ENCODE data around the gene USP51.
"Not testable (repeated sequence)": the region's sequence is repeated elsewhere in the genome, so short reads cannot be mapped to it uniquely, and the experiment has no call there.

The USP51 gene

DNA sequence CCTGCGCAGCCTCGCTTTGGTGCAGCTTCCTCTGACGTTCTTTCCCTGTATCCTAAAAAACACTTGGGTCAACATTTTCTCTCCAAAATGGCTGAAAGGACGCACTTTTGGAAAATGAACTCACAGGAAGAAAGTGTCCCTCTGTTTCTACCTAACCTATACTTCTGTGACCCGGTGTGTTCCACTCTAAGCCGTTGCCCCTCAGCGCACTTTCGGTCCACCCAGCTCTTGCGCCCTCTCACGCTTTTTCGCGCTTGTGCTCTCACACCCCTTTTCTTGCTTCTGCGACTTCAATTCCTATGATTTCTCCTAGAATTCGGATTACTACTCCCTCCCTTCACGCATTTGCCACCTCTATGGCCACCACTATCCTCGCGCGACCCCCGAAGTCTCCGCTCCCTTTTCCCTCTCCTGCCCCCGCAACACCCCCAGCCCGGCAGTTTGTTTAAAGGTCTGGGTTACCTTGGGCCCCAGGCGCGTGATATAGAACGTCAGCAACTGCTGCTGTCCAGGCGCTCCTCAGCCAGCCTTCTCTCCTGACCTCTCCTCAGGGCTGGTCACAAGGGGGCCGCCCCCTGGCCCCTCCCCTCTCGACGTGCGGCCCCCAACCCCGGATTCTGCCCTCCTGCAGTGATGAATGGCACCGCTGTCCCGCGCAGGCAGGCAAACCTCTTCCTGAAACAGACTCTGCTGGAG, at the start of gene USP51:
Gene USP51 (minus strand): TSS at position 535 of the 696 bp plus-strand sequence. CDS start 909 bp downstream, outside the sequence.
- peak; percentile 36 for DNase-seq

- DNase-seq: no peak
These were observed 34.8 kb upstream of the USP51 start for GRCh38 chrX:55524487-55524886.

GRCh38 chrX:55523356-55523755, 33.7 kb upstream of the USP51 start:
- no peak for DNase-seq

DNA sequence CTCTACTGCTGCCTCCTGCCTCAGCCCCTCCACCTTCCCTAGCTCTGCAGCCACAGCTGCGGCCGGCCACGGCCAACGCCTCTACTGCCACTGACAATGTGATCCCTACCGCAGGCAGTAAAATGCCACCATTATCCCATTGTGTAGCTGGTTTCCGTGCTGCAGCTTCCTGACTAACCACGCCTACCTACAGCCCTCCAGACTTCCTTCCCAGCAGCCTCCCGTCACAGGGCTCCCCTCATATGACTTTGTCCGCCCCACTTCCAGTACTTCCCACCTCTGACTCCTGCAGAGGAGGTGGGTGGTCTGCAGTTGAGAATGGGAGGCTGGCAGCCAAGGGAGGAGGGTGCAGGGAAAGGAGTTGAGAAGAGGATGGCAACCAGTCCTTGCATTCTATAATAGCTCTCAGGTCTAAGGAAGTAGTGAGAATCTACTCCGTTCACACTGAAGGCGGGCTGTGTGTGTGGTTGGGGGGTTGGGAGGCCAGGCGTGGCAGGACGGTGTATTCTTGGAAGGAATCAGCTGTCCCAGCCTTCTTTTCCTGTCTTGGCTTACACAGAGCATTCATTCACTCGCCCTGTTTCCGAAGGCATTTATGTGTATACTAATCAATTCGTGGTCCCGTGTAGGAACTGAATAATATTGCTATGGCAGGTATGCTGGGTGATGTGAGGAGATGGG, 33.1 kb upstream of the USP51 start:
- no peak for DNase-seq

GRCh38 chrX:55521687-55522086, 32.0 kb upstream of the USP51 start:
- DNase-seq: no peak

DNA sequence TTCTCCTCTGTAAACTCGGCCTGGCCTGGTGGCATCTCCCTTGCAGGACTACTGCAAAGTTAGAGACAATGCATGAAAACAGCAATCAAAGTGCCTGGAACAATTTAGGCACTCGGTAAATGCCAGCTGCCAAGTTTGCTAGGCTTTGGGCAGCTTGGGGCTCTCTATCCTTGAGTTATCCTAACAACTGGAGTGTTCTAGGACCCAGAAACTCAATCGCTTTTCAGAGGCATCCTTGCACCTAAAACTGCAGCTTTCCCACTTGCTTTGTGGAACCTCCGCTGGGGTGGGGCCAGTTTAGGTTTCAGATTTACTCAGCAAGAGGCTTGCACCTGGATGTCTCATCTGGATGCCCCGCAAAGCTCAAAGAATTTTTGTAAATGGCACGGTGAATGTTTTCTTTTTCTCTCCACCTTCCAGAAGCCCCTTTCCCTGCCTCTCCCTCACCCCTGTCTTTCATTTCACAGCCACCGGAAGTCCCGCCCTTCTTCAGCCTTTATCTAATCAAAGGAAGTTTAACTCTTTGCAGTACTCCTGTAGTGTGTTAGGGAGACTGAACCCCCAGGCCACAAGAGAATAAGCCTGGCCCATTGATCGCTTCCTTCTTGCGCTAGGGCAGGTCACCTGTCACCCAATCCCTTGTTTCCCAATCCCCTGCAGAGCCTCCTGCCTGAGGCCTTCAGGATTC, 27.3 kb upstream of the USP51 start:
- not testable (repeated sequence) for DNase-seq

DNA sequence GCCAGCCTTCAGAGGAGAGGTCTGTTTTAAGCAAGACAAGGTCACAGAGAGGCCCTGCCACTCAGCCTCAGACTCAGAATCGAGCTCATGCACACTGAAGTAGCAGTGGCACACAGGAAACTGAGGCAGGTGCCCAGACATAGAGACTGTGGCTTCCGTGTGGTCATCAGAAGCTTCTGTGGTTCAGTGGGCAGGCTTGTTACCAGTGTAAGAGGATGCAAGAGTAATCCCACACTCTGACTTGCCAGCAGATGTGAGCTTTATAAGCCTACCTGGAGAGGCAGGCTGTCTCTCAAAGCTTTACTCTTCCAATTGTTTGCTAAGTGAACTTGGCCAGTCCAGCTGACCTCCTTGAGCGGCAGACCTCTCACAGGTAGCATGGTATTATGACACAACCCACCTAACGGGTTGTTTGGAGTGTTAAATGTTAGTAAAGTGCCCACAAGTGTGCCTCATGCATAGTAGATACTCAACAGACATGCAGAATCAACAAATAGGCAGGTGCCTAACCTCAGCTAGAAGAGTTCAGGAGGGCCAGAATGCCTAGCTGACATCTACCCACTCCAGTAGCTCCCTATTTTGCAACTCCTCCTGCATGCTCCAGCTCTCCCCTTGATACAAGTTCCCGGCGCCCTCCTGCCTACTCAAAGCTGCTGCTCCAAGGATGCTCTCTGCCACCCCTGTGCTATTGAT, 23.5 kb upstream of the USP51 start:
- DNase-seq: not testable (repeated sequence)

DNA sequence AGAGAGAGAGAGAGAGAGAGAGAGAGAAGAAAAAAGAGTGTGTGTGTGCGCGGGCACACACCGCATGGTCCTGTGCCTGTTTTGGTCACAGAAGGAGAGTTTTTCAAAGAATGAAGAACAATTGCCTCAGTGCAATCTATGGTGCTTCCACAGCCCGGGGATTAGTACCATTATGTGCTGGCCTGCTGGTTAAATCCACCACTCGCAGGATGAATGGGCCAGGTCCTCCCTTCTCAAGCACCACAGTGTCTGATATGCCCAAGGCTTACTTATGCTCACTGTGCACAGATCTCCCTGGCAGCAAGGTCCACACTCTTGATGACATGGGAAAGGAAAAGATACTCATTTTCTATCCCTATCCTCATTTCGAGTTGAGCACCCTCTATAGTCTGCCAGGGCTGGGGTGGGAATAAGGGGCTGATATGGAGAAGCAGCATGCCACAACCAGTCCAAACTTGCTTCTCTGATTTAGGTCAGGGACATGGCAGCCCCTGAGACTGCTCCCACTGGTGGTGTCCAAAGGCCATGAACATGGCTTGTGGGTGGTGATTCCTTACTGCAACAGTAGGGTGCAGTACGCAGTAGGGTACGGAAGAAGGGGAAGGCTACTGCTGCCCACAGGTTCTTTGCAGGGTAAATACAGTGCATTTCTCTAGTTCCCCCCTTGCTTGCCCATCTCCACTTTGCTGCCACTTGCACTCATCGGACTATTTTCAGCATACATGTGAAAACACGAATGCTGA, 18.9 kb upstream of the USP51 start:
- not testable (repeated sequence) for DNase-seq

GRCh38 chrX:55507699-55508098, 18.1 kb upstream of the USP51 start:
- not testable (repeated sequence) for DNase-seq

DNA sequence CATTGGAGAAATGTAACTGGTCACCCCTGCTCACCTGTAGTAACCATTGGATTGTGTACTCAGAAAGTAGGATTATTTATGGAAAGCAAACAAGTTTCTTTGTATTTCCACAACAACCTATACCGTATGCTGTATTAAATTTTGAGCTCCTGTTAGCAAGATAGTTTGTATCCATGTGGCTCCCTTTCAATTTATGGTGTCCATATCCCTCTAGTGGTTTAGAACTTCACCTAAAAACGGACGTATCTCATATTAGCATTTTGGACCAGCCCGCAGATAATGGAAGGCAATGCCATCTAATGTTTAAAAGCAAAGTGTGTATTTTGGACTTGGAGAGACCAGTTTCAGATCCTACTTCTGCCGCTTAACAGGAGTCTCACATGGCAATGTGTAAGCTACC, 17.4 kb upstream of the USP51 start:
- DNase-seq: not testable (repeated sequence)

GRCh38 chrX:55490974-55491373, 1.3 kb upstream of the USP51 start:
- DNase-seq: no peak

GRCh38 chrX:55490121-55490520, 473 bp upstream of the USP51 start:
- DNase-seq: no peak

DNA sequence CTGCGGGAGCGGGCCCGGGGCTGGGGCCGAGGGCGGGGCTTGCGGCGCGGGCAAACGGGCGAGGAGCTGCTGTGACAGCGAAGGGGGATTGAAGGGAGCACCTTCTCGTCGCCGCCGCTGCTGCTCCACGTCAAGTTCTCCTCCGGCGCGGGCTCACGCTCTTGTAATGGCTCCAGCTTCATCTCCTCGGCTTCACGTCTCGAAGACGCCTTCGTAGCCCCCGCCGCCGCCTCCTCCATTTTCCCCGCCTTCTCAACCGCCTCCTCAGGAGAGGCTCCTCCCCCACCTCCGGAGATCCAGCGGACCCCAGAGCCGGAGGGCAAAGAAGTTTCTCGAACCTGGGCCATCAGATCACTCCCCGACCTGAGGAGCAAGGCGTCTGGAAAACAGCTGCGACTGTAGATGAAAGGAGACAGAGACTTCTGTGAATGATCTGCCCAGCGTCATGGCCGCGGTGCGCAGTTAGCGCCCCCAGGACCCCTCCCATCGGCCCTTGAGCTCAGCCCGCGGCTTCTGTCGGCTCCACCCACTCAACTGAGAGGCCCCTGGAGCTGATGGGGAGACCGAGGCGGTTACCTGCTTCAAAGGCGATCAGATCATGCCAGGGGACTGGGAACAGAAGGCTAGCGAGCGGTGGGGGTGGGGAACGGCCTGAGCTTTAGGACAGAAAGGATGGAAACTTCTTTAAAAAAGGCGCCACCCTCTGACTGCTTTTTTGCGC, 895 bp downstream of the USP51 start:
- DNase-seq: peak; percentile 4

DNA sequence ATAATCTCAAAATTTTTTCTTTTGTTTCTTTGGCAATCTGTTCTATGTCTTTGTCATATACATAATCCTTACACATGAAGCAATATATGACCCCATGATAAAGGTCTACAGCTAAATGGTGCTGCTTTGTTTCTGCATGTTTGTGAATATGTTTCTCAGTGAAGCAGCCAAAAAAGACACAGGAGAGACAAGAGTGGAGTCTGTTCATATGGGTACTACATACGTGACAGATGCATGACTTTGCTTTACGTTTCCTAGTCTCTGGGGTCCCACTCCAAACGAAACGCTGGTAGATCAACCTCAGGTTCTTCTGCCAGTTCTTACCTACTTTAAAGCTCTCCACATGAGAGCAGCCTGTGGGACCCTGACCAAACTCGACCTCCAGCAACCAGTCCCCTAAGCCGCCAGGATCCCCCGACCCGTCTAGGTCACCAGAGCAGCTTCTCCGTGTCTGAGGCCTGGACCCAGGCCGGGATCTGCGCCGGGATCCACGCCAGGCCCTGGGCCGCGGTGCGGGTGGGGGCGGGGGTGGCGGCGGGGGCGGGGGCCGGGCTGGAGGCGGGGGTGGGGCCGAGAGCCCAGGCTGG, 1.5 kb downstream of the USP51 start:
- DNase-seq: no peak

DNA sequence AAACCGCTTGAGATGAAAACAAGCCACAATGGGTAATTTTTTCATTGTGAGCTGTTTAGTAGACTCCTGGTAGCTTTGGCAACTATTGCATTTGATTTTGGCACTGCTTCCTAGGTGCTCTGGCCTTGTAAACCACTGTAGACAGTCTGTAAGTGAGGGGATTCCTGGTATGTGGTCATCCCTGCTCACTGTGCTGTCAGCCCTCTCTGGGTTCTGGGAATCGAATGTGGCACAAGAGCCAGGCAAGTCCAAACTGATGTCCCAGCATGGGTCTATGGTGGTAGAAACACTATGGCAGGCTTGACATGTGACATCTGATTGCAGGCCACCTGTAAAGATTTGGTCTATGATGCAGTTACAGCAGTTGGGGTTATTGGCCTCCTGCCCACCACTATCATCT, 2.5 kb downstream of the USP51 start:
- no peak for DNase-seq

GRCh38 chrX:55486736-55487135, 2.9 kb downstream of the USP51 start:
- DNase-seq: no peak

DNA sequence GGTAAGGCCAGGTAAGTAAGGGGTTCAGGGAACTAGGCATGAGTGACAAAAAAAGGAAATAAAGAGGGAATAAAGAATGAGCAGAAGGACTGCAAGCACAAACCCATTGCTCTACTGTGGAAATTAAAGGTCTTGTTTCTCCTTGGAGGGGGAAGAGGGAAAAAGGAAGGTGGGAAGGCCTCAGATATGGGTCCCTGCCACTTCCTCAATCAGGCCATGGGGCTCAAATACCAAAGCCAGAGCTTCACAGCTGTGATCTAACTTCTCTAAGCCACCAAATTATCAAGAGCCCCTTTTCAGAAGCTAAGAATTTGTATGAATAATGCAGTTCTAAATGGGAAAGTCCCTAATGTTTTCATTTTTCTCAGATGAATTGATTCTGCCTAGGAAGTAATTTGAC, 4.7 kb downstream of the USP51 start:
- DNase-seq: no peak

DNA sequence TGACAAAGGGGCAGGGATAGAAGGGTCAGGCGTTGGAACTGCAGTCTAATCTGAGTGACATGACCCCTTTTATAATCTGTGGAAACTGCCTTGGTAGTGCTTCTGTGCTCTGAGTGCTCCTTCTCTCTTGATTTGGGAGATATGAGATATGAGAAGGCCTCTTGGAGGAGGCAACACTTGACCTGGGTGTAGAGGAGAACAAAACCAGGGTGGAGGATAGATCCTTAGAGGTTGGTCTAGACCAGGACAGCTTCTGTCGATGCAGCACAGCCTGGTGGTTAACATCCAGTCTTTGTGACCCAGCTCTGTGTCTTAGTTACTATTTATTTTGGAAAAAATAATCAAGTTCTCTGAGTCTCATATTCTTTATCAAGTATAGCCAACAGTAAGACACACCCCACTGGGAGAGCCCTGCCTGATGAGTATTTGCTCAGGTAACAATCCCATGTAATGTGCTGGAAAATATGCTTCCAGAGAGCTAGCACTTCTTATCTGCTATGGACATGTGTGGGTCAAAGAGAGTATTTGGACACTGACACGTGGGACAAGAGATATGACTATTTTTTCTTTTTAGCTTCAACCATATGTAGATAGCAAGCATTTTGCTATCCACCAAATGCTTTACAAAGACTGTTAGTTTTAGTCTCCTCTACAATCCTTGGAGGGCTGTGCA, 9.1 kb downstream of the USP51 start:
- DNase-seq: no peak

DNA sequence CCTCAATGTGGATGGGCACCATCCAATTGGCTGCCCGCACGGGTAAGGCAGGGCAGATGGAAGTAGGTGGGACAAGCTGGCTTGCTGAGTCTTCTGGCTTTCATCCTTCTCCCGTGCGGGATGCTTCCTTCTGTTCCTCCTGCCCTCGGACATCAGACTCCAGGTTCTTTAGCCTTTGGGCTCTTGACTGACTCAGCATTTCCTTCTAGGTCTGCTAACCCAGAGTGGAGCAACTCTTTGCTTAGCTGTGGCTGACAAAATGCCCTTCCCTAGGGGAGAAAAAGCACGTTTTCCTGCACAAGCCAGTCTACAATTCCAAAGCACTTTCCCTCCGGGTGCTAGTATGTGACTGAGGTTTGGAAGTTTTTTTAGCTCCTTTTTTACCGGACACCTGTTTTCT, 9.7 kb downstream of the USP51 start:
- DNase-seq: not testable (repeated sequence)

DNA sequence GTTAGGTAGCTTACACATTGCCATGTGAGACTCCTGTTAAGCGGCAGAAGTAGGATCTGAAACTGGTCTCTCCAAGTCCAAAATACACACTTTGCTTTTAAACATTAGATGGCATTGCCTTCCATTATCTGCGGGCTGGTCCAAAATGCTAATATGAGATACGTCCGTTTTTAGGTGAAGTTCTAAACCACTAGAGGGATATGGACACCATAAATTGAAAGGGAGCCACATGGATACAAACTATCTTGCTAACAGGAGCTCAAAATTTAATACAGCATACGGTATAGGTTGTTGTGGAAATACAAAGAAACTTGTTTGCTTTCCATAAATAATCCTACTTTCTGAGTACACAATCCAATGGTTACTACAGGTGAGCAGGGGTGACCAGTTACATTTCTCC, 23.9 kb downstream of the USP51 start:
- not testable (repeated sequence) for DNase-seq

GRCh38 chrX:55465108-55465507, 24.5 kb downstream of the USP51 start:
- not testable (repeated sequence) for DNase-seq
